Endothelial cell of umbilical vein (primary cell): ENCODE measurements around the gene KIF6. TPM values are rescaled to one million over a fixed set of nuclear protein-coding genes. Genes with fewer than 3 reads are reported as not detected.
"Not testable (repeated sequence)": the region's sequence is repeated elsewhere in the genome, so short reads cannot be mapped to it uniquely, and the experiment has no call there.

Experiments
- BruUV-seq: library from RNA; stranded (reverse); fragments of 400-500 nt; replicated peaks from 2 replicates; lab custom pipeline; 2021; lab: Mats Ljungman, UMichigan
- CTCF ChIA-PET: fragments of 300-600, 350-600 bp; sonication (Branson Sonifier 250); formaldehyde crosslinking; loops from one replicate; lab custom pipeline; 2021; ENCODE audit warnings: antibody characterized with exemption, inconsistent platforms; lab: Charles Lee
- POLR2A ChIA-PET: fragments of 300-600, 350-600 bp; sonication (Branson Sonifier 250); formaldehyde crosslinking; loops from one replicate; lab custom pipeline; 2021; ENCODE audit warnings: antibody characterized with exemption, inconsistent platforms; lab: Charles Lee
- DNase-seq: peaks from one replicate; pipeline ENCODE4 v3.0.0-alpha.2; 2011; ENCODE audit warnings: low read depth, low spot score
- FAIRE-seq: peaks from 2 replicates; lab custom pipeline; 2011; peaks lifted over from hg19 to GRCh38; lab: Jason Lieb, UNC
- H2AFZ ChIP-seq: 2 replicates; pipeline ENCODE4 v1.6.0; 2012; ENCODE audit warnings: low read depth, low read length, control low read depth, inconsistent platforms
- H3K27ac ChIP-seq: 2 replicates; pipeline ENCODE4 v1.5.1; 2011; ENCODE audit warnings: low read depth, mild to moderate bottlenecking, control low read depth, low read length, moderate library complexity; ENCODE audit not compliant: insufficient read depth
- H3K27me3 ChIP-seq, 2 experiments: 2 replicates each; pipeline versions ENCODE4 v1.6.0 to v1.6.1; 2011; ENCODE audit warnings: low read length in 2 of 2, mixed read lengths in 1 of 2; ENCODE audit not compliant: control insufficient read depth in 2 of 2, insufficient read depth in 2 of 2
- H3K36me3 ChIP-seq, 2 experiments: 2 replicates in 1 of 2; 3 replicates in 1 of 2; pipeline ENCODE4 v1.5.1; 2011; ENCODE audit warnings: low read length in 2 of 2, mild to moderate bottlenecking in 1 of 2, moderate library complexity in 1 of 2; ENCODE audit not compliant: control insufficient read depth in 2 of 2, insufficient read depth in 2 of 2; ENCODE audit errors: extremely low read depth in 1 of 2
- H3K4me1 ChIP-seq: 3 replicates; pipeline ENCODE4 v1.5.1; 2011; ENCODE audit warnings: mild to moderate bottlenecking, low read length; ENCODE audit not compliant: control insufficient read depth, insufficient read depth; ENCODE audit errors: extremely low read depth
- H3K4me2 ChIP-seq: 2 replicates; pipeline ENCODE4 v1.6.1; 2011; ENCODE audit warnings: low read length, control low read depth, mixed read lengths; ENCODE audit not compliant: insufficient read depth
- H3K4me3 ChIP-seq, 3 experiments: fragments of 200-600 bp in 1 of 3; sonication (generic), shearing (Covaris generic) in 1 of 3; replicated peaks in 1 of 3; 2 replicates each; pipeline ENCODE4 v1.5.1; 2011 to 2016; ENCODE audit warnings: control low read depth in 3 of 3, low read length in 3 of 3, mild to moderate bottlenecking in 2 of 3, inconsistent platforms in 1 of 3, low read depth in 1 of 3, moderate library complexity in 1 of 3; ENCODE audit not compliant: insufficient read depth in 1 of 3
- H3K79me2 ChIP-seq: 2 replicates; pipeline ENCODE4 v1.6.0; 2012; ENCODE audit warnings: low read length, inconsistent platforms; ENCODE audit not compliant: control insufficient read depth, insufficient read depth
- H3K9ac ChIP-seq: replicated peaks from 2 replicates; pipeline ENCODE3; 2011; ENCODE audit warnings: low read length, control low read depth; ENCODE audit not compliant: insufficient read depth; ENCODE audit errors: extremely low read depth
- H3K9me1 ChIP-seq: replicated peaks from 3 replicates; pipeline ENCODE4 v1.6.0; 2011; ENCODE audit warnings: mild to moderate bottlenecking, low read length; ENCODE audit not compliant: control insufficient read depth, insufficient read depth; ENCODE audit errors: extremely low read depth
- H3K9me3 ChIP-seq: replicated peaks from 2 replicates; pipeline ENCODE4 v1.5.1; 2012; ENCODE audit warnings: low read length, inconsistent platforms; ENCODE audit not compliant: control insufficient read depth, insufficient read depth
- H4K20me1 ChIP-seq: replicated peaks from 2 replicates; pipeline ENCODE3; 2011; ENCODE audit warnings: mild to moderate bottlenecking, low read length; ENCODE audit not compliant: control insufficient read depth, insufficient read depth; ENCODE audit errors: extremely low read depth
- CTCF ChIP-seq, 2 donors: IDR thresholded peaks; 1 replicate in 1 of 2; 2 replicates in 1 of 2; pipeline ENCODE4 v1.5.1; 2011; ENCODE audit warnings: low read length in 2 of 2, mild to moderate bottlenecking in 2 of 2, moderate library complexity in 2 of 2, control low read depth in 1 of 2, inconsistent platforms in 1 of 2, low read depth in 1 of 2; ENCODE audit not compliant: insufficient read depth in 1 of 2; ENCODE audit errors: extremely low read depth in 1 of 2
- EZH2 ChIP-seq: IDR thresholded peaks from 2 replicates; pipeline ENCODE4 v1.6.1; 2012; ENCODE audit warnings: borderline replicate concordance, low read depth, mild to moderate bottlenecking, moderate library complexity, low read length, inconsistent platforms; ENCODE audit not compliant: severe bottlenecking
- FOS ChIP-seq: IDR thresholded peaks from 2 replicates; pipeline ENCODE4 v1.6.1; 2011; ENCODE audit warnings: mild to moderate bottlenecking, low read length, moderate library complexity, borderline replicate concordance; ENCODE audit not compliant: insufficient read depth
- GATA2 ChIP-seq: IDR thresholded peaks from 2 replicates; pipeline ENCODE4 v1.7.0; 2011; ENCODE audit warnings: low read depth, mild to moderate bottlenecking, moderate library complexity, mixed read lengths, low read length; ENCODE audit not compliant: insufficient read length, insufficient read depth
- JUN ChIP-seq: IDR thresholded peaks from 2 replicates; pipeline ENCODE4 v1.6.1; 2011; ENCODE audit warnings: borderline replicate concordance, low read depth; ENCODE audit not compliant: insufficient read length, insufficient read depth
- MAX ChIP-seq: IDR thresholded peaks from 2 replicates; pipeline ENCODE4 v1.6.1; 2011; ENCODE audit not compliant: insufficient read depth, insufficient read length
- MYC ChIP-seq: IDR thresholded peaks from one replicate; pipeline ENCODE4 v1.6.1; 2011; ENCODE audit warnings: mild to moderate bottlenecking, low read depth, low read length
- POLR2A ChIP-seq: IDR thresholded peaks from 2 replicates; pipeline ENCODE4 v1.6.1; 2012; ENCODE audit warnings: low read depth, mild to moderate bottlenecking, control low read depth, low read length
- POLR2AphosphoS5 ChIP-seq: IDR thresholded peaks from 2 replicates; pipeline ENCODE4 v1.6.1; 2012; ENCODE audit warnings: low read depth, mild to moderate bottlenecking, control low read depth, low read length, moderate library complexity; ENCODE audit not compliant: insufficient read depth
- dilution Hi-C: fragments of 300-500 bp; cut with MboI; formaldehyde crosslinking; loops from one replicate; pipeline ENCODE4 v1.15.0; 2019; ENCODE audit warnings: low sequenced_read_pairs; ENCODE audit not compliant: extremely low pct_ligation_motif_present
- intact Hi-C: fragments of 100-400 bp; cut with micrococcal nuclease; formaldehyde crosslinking; loops from one replicate; pipeline ENCODE4 v1.10.0; 2022
- polyA plus RNA-seq, 4 experiments: library from polyadenylated mRNA; depleted of rRNA in 3 of 4; stranded (reverse) in 3 of 4; unstranded in 1 of 4; fragments of >200 nt; gene quantifications; 2 replicates each; pipeline versions ENCODE4 v1.2.1 to v1.2.3, GENCODE V29; 2011 to 2012; ENCODE audit warnings: missing spikeins in 1 of 4
- total RNA-seq: library from RNA; stranded (reverse); gene quantifications from 2 replicates; pipeline ENCODE4 v1.2.3, GENCODE V29; 2021

KIF6 gene
- total and polyA plus RNA-seq, 2 donors (not counting 3 experiments of a cell fraction or from before 2014, with no cell fraction given): not detected

- not testable (repeated sequence) for BruUV-seq
Measured at GRCh38 chr6:39502362-39502955, 222.7 kb downstream of the KIF6 start.

GRCh38 chr6:39499053-39499452 lies 226.2 kb downstream of the KIF6 start:
- Histone ChIP-seq H3K9me1 (no peaks in the 10 kb centered on the region), H4K20me1 (no peaks in the 10 kb centered on the region), H3K9ac (no peak overlapping the region), H3K27me3 (no peaks in the 10 kb centered on the region), H3K36me3 (no peaks in the 10 kb centered on the region), H3K4me1 (no peaks in the 10 kb centered on the region), H3K9me3 (no peaks in the 10 kb centered on the region), H3K79me2 (no peaks in the 10 kb centered on the region), H3K4me2 (no peak overlapping the region), H3K4me3 (no peak overlapping the region), H3K27ac (no peak overlapping the region), H2AFZ (no peak overlapping the region)
- ChIA-PET POLR2A (no interaction called here), CTCF (no interaction called here)
- intact Hi-C loops (loop anchor here (10.0 kb wide), 1 partner anchor 646 kb away; no protein-coding TSS in a partner anchor), dilution Hi-C loops (no loop called here)
- FAIRE-seq: no peak
- TF ChIP-seq FOS (no peak), EZH2 (no peak), JUN (no peak), MAX (no peak), GATA2 (no peak), CTCF (IDR thresholded peaks at IDR 0.05; ENCODE audit: extremely low read depth in 1 of 2, insufficient read depth in 1 of 2, low read depth in 1 of 2, low read length in 2 of 2) (no peak), POLR2AphosphoS5 (no peak), POLR2A (no peak), MYC (no peak)
- BruUV-seq: no TSS peak
- no peak for DNase-seq

More at GRCh38 chr6:39502362-39502955, 222.7 kb downstream of the KIF6 start:
- H3K36me3 ChIP-seq, intact Hi-C loops, H4K20me1 ChIP-seq, H3K9ac ChIP-seq, H3K4me3 ChIP-seq, dilution Hi-C loops, H3K9me3 ChIP-seq, H2AFZ ChIP-seq, H3K4me1 ChIP-seq, H3K27ac ChIP-seq, H3K4me2 ChIP-seq, POLR2A ChIA-PET, H3K79me2 ChIP-seq, H3K9me1 ChIP-seq, FAIRE-seq, H3K27me3 ChIP-seq, CTCF ChIA-PET, DNase-seq: not testable (repeated sequence)
